Inflammatory macrophage treated with lipopolysaccharide for 1 hour (primary cell): ENCODE results near the gene IP6K1.
A peak's percentile ranks its signal among the peaks of the same experiment; 100 is the strongest.
"Not testable (repeated sequence)": the region's sequence is repeated elsewhere in the genome, so short reads cannot be mapped to it uniquely, and the experiment has no call there.

Source experiments
- DNase-seq, 2 donors: peaks; one replicate each; pipeline ENCODE4 v3.0.0-alpha.2; 2020 to 2022

Gene IP6K1

DNA sequence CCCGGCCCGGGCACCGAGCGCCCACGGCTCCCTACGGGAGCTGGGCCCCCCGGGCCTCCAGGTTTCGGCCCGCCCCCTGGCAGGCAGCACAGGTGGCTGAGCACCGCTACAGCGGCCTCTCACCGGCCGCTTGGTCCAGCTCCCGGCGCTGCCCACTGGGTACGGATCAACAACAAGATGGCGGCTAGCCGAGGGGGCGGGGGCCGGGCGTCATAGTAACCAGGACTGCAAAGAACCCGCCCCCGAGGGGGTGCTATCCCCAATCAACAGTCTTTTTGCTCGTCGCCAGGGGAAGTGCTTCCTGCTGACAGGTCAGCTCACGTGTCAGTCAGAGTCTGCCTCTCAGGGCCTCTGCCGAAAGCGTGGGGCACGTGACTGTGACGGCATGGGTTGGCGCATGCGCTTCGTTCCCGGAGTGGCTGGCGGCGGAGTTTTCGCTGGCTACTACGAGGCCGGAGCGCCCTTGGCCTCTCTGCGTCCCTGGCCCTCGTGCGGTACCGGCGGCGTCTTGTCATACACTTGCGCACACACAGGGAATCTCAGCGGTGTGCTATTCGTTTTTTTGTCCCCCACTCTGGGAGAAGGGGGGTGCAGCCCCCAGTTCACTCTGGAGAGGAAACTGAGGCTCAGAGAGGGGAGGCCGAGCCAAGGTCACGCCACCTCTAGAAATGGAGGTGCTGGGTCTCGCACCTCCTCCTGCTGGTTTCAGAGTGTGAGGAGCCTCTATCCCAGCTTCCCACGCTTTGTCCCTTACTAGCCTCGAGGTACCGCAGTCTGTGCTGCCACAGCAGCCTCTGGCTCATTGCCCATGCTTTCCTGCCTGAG is at the start of gene IP6K1:
Gene IP6K1, minus strand, starts transcription at position 186 of the 825 bp plus-strand sequence. CDS start 38,502 bp downstream, outside the sequence.
- DNase-seq = peak; percentile 100

DNA sequence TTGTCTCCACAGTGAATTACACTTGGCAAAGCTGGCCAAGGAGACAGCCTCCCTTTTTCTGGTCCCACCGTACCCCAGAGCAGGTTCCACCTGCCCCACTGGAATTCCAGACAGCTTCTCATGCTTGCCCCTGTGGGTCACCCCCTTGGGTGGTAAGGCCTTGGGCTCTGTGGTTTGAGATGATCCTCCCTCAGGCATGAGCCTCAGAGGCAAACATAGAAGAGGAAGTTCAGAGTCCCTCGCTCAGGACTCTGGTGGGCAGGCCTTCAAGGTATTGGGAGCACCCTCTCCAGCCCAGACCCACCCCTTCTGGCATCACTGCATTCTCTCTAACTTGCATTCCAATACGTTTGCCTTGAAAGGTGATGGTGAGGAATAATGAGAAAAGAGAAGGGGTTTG is 45.0 kb upstream of the IP6K1 start:
- no peak for DNase-seq

DNA sequence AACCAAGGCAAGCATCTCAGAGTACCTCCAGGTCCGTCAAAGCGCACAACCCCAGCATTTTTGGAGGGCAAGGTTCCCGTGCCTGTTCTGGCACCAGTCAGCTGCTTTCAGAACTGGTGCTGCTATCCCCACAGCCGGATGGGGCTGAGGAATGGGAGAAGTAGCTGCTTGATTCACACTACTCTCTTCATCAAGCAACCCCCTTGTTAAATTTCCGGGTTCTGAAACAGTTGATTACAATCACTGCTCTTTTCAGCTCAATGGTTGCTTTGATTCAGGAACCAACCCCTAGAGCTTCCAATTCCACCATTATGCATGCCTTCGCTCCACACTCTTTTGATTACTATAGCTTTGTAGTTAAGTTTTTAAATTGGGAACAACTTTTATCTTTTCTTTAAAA is 39.7 kb upstream of the IP6K1 start:
- no peak for DNase-seq

DNA sequence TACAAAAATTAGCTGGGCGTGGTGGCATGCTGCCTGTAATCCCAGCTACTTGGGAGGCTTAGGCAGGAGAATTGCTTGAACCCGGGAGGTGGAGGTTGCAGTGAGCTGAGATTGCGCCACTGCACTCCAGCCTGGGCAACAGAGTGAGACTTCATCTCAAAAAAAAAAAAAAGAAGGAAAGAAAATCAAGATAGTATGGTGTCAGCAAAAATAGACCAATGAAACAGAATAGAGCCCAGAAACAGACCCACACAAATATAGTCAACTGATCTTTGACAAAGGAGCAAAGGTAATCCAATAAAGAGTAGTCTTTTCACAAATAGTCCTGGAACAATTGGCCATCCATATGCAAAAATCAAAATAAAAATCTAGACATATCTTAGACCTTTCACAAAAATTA is 36.8 kb upstream of the IP6K1 start:
- DNase-seq = not testable (repeated sequence)

DNA sequence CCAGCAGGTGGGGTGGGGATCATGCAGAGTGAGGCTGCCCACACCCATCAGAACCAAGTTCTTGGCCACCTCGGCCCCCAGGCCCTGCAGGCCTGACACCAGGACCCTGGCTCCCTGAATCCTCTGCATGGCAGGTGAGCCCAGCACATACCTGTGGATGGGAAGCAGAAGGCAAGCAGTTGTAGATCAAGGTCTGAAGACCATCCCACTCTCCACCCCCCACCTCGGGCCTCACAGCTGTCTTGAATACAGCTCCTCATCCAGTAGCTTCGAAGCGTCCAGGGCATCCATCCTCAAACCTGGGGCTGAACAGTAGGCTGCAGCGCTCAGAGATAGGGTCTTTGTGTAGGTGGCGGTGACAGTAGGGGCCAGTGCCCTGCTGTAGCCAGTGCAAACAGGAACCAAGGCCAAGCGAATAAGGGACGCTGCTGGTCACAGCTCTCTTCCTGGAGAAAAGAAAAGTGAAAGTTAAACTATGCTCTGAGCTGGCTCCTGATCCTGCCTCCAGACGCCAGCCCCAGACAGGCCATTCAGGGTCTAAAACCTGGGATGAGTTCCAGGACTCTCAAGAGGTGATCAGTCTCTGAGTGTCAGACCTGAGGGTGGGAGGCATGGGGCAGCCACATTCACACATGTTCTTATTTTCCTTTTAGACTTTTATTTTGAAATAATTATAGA is 27.3 kb upstream of the IP6K1 start, which contains the start of gene UBA7:
Gene UBA7, minus strand, starts transcription at position 457 of the 678 bp plus-strand sequence. Its CDS starts 166 bp downstream, at position 291.
- peak; percentile 78 to 80 for DNase-seq

DNA sequence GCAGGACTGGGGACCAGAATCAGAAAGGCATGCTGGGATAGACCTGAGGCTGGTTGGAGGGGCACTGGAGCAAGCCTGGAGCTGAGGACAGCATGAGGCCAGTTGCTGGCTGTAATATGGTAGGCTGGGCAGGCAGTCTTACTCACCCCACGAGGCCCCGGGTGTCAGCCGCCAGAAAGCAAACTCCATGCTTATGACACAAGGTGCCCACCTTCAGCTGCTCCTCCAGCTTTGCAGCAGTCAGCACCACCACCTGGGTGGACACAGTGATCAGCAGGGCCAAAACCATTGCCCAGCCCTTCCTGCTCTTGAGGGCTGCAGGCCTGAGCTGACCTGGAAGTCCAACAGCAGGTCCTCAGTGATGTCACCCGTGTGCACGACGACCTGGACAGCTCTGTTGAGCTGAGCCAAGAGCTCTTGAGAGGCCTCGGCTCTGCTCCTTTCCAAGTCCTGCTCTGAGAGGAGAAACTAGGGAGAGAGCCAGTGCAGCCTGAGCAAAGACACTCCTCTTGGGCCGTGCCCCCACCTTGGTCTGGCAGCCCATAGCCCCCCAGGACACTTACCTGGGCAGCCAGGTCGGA is 26.7 kb upstream of the IP6K1 start:
- DNase-seq = no peak

DNA sequence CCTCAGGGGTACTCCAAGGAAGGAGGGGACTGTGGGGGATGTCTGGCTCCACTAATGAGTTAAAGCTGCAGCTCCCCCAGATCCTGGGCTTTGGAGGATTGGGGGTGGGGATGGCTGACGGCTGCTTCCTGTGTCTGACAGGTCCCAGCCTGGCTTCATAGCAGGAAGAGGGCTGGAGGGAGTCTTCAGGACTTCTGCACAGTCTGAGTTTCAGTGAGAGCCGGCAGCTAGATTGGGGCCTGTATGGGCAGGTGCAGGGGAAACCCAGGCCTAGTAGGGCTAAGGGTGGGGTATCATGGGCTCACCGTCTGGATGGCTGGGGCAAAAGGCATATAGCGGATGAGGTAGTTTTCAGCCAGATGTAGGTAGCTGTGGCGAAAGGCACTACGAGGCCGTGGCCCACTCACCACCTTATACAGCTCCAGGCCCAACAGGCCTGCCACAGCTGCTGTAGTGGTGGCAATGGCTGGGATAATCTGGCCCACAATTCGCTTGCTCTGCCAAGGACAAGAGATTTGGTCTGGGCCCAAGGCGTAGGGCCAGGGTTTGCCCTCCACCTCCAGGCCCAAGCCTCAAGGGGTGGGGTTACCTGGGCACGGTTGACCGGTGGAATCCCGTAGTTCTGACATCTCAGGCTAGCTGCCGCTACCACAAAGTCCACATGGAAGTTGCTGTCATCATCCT is 21.2 kb upstream of the IP6K1 start:
- DNase-seq = no peak

DNA sequence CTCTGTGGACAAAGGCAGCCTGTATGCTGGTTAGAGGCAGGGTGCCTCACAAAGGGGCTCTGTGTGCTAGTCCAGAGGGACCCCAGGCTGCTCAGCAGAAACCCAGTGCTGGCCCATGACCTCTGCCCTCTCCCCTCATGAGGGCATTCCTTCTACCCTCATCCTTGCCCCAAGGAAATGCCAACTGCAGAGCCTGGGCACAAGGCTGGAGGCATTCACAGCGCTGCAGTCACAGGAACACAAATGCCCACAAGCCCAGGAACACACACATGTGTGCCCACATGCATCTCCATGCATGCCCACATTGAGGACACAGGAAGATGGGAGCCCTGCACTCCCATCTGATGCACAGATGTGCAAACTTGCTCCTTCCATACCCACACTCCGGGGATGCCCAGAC is 20.5 kb upstream of the IP6K1 start:
- DNase-seq = no peak

DNA sequence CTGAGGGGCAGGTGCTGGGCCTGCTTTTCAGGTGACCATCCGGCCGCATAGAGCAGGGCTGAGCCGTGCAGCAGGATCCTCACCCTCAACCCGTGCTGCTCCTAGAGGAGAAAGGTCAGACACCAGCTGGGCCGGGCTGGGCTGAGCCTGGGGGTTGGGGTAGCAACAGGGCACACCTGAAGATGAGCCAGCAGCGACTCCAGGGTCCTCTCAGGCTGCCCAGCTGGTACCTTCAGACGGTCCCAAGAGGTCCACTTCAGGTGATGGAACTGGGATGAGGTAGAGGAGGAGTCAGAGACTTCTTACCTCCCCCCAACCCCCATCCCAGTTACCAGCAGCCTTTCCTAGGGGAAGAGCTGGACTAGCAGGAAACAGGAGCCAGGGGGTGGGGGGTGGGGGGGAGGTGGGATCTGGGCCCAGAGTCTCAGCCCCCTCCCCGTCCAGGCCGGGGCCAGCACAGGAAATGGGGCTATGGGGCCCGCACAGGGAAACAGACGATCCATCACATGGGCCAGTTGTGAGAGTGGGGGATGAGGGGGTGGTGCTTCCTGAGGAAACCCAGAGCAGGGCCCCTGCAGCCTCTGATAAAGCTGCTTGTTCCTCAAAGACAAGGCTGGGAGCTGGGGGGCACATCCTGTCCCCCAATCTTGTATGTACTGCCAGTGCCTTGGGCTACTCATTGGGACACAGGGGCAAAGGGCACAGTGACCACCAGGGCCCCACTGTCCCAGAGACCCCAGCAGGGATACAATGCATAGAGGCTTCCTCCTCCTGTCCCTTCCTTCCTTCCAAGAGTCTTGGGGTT is 19.8 kb upstream of the IP6K1 start:
- DNase-seq = peak in 1 of 2 donors; percentile 34

DNA sequence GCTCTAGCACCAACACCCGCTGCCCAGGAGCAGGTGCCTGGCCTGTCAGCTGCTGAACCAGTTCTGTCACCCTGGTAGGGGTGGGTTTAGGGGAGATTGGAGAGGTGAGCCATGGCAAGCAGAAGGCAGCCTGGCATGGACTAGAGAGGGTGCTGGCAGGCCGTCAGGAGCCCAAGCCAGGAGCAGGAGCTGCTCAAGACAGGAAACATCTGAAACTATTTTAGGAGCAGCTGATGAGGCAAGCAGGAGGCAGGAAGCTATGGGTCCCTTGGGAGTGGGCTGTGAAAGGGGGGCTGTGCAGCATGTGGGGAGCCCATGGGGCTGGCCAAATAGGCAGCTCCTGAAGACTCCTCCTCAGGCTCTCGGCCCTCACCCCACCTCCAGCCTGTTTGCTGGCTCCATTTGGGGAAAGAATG is 19.0 kb upstream of the IP6K1 start:
- no peak for DNase-seq

DNA sequence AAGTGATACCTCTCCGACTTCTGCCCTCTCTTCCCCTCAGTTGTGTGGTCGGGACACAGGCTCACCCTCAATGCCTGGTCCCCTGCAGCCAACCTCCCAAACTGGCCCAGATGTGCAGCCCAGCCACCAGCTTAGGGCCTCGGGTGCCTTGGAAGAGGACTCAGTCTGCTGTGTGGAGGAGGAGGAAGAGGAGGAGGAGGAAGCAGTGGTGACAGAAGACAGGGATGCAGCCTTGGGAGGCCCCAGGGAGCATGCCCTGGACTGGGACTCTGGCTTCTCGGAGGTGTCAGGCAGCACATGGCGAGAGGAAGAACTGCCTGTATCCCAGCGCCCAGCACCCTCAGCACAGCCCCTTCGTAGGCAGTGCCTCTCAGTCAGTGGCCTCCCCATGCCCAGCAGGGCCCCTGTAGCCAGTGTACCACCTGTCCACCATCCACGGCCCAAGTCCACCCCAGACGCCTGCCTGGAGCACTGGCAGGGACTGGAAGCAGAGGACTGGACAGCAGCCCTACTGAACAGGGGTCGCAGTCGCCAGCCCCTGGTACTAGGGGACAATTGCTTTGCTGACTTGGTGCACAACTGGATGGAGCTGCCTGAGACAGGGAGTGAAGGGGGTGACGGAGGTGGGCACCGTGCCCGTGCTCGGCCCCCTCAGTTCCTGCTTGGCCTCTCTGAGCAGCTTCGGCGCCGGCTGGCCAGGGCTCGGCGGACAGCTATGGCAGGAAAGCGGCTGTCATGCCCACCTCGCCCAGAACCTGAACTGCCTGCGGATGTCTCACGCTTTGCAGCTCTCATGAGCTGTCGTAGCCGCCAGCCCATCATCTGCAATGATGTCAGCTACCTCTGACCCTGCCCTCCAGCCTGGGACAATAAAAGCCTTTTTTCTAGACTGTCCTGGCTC is 18.0 kb upstream of the IP6K1 start:
- DNase-seq = no peak

DNA sequence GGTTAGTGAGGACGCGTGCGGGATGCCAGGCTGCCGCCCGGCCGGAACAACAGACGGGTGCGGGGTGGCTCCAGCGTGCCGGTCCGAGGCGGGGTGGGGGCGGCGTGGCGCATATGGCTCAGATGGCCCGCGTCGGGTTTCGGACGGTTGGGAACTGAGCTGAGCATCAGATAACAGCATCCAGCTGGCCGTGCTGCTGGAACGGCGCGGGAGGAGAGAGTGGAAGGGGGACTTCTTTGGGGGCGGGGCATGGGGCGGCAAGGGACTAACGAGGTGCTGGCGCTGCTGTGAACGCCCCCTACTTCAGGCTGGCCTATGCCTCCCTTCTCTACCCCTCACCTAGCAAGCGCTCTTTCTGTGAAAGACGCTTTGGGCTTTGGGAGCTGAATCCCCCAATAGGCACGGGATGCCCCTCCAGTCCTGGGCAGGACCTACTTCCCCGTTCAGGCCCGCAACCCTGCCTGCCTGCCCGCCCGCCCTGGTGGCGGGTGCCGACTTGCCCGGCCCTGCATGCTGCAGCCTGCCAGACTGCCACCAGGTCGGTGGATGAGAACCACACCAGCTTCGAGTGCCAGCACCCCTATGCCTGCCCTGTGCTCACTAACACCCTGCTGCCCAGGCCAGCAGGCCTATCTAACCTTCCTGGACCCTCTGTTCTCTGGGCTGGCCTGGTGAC is 17.3 kb upstream of the IP6K1 start:
- DNase-seq = no peak

DNA sequence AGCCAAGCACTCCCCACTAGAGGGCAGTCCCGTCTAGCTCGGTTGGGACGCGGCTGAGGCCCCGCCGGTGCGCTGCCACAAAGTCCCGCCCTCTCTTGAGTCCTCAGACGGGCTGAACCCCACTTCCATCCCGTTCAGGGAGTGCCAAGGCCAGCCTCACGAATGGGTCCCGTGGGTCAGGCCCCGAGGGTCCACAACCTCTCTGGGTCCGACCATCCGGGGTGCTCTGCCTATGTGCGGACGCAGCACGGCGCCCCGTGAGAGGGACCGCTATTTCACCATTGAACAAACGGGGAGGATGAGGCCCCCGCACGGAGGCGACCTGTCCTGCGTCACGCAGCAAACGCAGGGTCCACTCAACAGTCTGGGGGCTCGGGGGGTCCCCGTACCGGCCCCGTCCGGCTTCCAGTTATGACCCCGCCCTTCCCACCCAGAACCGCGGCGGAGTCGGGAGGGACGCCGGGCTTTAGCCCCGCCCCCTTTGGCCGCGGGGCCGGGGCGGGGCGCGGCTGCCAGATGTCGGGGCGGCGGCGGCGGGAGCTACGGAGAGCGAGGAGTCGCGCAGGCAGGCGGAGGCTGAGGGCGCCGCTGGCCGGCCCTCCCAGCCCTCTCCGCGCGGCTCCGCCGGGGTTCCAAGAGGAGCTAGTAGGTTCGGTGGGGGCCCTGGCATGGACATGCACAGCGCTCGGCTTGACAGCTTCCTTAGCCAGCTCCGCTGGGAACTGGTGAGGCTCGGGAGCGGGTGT is 16.6 kb upstream of the IP6K1 start, which contains the start of gene INKA1:
Gene INKA1, plus strand, starts transcription at position 543 of the 746 bp plus-strand sequence. Its CDS starts 132 bp downstream, at position 675.
- peak; percentile 72 to 91 for DNase-seq

DNA sequence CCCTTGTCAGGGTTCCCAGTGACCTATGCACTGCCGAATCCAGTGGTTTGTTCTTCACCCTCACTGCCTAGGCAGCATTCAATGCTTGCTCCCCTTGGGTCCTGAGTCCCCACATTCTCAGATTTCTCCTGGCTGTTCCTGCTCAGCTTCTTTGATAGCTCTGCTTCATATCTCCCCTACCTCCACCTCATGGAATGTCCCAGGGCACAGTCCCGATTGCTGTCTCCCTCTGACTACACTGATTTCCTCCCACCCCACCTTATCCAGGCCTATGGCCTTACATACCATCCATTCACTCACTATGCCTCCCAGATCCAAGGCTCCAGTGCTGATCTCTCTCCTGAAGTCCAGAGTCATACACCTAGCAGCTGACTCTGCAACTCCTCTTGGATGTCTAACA is 14.8 kb upstream of the IP6K1 start:
- no peak for DNase-seq

DNA sequence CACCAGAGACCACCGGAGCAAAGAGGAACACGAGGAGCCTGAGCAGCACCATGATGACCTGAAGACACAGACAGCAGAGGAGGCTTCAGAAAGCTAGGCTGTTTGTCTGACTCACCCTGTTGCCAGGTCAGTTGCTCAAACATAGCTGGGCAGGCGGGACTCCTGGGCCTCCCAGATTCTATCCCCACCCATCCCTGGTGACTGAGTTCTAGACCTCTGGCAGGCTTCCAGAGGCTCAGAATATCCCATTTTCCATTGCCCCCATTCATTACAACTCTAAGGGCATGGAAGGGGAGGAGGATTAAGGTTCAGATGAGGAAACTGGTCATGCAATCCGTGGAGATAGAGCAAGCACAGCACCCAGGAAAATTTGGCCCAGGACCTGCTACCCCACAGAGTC is 13.4 kb upstream of the IP6K1 start, which contains the start of gene CDHR4:
Gene CDHR4, minus strand, starts transcription at position 113 of the 400 bp plus-strand sequence. Its CDS starts 61 bp downstream, at position 52.
- no peak for DNase-seq

DNA sequence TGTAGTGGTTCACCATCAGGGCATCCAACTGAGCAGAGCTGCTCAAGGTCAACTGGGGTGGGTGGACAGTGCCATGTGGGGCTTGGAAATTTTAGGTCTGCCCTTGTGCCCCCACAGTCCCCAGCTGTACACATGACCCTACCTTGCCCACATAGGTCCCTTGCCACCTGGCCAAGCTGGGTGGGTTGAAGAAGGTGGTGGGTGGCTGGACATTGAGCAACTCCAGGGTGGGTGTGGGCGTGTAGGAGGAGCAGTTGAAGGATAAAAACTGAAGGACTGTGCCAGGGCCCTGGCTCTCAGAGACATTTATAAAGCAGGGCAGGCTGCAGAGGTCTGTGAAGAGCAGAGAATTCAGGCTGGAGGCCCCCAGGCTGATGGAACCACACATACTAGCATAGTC is 12.8 kb upstream of the IP6K1 start:
- DNase-seq = no peak

DNA sequence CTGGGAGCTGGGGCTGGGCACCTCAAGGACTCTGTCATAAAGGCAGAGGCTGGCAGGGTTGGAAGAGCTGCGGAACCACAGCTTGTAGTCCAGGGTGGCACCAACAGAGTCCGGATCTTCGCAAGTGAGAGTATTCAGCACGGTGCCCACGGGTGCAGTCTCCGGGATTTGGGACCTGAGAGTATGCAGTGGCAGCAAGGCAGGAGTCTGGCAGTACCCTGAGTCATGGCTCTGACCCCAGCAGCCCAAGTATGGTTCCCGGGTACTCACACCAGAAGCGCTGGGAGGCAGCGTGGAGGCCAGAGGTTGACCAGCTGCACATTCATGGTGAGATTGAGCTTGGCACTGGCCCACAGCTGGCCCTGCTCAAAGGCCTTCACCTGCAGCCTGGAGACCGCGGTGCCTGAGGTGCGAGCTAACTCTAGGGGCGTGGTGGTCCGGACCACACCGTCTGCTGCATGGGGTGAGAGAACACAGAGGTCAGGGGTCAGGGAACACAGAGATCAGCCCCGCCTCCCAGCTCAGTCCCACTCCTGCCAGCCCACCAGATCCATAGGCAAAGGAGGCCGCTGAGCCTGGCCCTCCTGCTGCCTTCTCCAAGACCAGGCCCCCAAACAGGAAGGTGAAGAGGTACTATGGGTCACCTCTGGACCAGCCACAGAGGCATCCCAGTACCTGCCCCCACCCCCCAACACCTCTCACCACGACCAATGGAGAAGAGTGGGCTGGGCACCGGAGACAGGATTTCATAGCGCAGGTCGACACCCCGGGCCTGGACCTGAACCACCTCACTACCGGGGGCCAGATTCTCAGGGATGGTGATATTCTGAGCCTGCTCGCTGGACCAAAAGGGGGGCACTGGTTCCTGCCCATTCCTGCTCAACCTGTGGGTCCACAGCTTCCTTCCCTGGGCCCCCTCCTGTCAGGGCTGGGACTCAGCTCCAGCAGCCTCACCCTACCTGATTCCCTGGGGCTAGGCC is 8.9 kb upstream of the IP6K1 start:
- no peak for DNase-seq

DNA sequence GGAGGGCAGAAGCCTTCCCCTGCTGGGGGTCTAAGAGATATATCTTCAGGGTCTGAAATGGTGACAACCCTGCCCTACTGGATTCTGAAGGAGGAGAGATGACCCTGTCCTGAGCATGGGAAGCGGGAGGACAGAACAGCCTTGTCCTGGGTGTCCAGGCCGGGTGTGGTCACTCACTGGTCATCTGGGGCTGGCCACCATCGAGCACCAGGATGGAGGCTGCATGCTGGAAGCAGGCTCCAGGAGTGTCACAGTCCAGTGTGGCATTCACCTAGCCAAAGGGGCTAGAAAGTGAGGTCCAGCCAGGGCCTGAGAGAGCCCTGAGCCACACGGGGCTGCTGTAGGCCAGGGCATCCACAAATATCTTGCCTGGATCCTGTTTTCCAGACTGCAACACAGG is 8.1 kb upstream of the IP6K1 start:
- no peak for DNase-seq
